ENCODE data around the gene LAMB2. TPM values are rescaled to one million over a fixed set of nuclear protein-coding genes. Genes with fewer than 3 reads are reported as not detected.

Gene LAMB2
- total RNA-seq, 1 donor from 2014 or later, result 232 TPM

DNA sequence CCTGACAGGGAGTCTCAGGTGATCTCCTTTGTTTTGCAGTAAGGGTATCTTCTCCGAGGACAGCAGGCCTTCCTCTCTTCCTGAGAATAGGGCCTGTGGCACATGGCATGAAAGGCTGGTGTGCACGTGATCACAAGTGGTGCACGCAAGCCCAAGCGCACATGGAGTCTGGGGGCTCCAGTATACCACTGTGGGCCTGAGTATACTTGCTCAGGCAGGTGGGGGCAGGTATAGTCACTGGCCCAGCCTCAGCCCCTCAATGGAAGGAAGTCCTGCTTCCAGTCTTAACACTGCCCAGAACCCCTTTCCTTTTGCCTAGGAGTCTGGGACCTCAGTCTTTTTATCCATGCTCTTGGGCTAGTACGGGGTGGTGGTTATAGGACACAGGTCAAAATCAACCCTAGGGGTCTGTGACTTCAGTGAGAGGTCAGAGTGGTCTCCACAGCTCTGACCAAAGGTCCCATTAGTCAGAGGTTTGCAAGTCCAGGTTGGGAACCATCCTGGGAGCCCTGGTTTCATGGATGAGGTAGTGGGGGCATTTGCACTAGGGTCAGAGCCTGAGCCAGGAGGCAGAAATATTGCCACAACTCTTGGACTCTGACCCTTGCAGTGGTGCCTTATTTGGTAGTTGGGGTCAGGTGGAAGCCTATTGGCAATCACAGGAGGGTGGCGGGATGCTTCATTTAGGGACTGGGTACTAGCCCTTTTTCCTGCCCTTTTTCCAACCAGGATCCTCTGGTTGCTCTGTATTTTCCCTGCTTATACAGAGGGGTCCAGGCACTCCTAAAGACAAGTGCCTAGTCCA, 34.1 kb upstream of the LAMB2 start:
- peak overlapping the region; percentile 98 for H3K4me3 ChIP-seq (ENCODE audit: low read depth, low read length)
- no peak for DNase-seq (ENCODE audit: low read depth)
- TF ChIP-seq, protein P1, sequence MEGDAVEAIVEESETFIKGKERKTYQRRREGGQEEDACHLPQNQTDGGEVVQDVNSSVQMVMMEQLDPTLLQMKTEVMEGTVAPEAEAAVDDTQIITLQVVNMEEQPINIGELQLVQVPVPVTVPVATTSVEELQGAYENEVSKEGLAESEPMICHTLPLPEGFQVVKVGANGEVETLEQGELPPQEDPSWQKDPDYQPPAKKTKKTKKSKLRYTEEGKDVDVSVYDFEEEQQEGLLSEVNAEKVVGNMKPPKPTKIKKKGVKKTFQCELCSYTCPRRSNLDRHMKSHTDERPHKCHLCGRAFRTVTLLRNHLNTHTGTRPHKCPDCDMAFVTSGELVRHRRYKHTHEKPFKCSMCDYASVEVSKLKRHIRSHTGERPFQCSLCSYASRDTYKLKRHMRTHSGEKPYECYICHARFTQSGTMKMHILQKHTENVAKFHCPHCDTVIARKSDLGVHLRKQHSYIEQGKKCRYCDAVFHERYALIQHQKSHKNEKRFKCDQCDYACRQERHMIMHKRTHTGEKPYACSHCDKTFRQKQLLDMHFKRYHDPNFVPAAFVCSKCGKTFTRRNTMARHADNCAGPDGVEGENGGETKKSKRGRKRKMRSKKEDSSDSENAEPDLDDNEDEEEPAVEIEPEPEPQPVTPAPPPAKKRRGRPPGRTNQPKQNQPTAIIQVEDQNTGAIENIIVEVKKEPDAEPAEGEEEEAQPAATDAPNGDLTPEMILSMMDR (conservative IDR thresholded peaks at IDR 0.05; ENCODE audit: low read depth, low read length), result no peak

DNA sequence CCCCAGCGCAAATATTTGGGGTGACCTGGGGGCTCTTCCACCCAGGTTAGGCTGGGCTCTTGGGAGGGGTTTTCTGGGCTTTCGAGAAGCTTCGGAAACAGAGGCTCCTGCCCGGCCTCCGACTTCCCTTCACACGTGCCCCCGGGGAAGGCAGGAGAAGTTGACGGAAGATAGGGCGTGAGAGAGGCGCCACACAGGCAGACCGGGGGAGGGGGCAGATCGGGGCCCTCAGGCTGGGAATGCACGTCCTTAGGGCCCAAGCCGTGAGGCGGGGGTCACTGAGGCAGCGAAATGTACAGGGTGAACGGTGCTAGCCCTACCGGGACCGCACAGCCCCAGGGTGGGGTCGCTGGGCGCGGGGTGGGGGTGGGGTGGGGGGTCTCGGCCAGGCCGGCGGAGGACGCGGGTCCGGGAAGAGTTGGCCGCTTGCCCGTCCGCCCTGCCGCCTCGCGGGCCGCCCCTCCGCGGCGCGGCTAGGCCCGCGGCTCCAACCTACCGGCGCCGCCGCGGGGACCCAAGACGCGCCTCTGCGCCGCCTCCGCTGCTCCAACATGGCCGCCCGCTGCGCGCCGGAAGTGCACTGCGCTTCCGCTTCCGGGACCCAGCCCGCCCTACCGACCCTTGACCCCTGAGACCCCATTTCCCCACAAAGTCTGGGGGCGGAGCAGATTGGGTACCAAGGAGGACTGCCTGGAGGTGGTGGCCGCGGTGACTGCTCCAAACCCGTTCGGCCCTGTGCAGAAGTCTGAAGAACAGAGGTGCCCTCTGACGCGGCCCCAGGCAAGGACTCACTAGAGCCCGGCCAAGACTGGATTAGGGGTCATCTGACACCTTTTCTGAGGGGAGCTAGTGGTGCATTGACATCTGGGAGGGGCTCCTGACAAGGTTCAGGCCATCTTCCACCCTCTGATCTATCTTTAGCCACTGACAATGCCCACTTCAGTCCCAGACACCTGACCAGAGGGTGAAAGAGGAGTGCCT, 33.2 kb upstream of the LAMB2 start, which contains the start of gene CCDC71:
Gene CCDC71 (minus strand): TSS at position 561 of the 981 bp plus-strand sequence. CDS start 2,123 bp downstream, outside the sequence.
- TF ChIP-seq, protein P1 (conservative IDR thresholded peaks at IDR 0.05; ENCODE audit: low read depth, low read length), result no peak
- peak within 1 kb of the TSS; percentile 98 for H3K4me3 ChIP-seq (ENCODE audit: low read depth, low read length)
- DNase-seq (ENCODE audit: low read depth), result no peak

DNA sequence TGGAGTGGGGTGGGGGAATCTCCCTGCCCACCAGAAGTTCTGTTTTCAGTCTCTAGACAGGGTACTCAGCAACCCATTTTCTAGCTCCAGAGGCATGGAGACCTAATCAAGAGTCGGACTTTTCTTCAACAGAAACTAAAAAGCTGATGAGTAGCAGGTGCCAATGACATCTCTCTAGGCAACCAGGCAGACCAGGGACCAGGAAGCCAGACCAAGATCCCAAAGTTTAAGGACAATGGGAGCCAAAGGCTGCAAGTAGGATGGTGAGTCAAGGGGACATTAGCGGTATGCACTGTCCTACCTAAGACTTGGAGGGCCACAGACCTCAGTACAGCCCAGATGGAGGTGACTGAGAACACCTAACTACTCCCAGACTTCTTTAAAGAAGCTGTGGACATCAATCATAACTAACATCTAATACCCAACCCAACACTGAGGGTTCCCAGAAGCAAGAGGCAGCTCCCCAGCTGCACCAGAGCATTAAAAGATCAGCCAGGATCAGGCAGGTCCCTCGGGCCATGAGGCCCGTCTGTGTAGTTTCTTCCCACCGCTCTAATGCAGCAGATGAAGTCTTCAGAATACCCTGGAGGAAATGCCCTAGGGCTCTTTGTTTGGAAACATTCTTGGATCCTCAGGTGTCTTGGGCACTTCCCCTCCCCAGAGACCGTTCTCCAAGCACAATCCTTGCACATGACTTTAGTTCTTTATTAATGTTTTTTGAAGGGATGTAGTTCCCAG, 32.3 kb upstream of the LAMB2 start:
- DNase-seq (ENCODE audit: low read depth), result no peak
- H3K4me3 ChIP-seq (ENCODE audit: low read depth, low read length), result peak overlapping the region; percentile 98
- TF ChIP-seq, protein P1 (conservative IDR thresholded peaks at IDR 0.05; ENCODE audit: low read depth, low read length), result no peak

DNA sequence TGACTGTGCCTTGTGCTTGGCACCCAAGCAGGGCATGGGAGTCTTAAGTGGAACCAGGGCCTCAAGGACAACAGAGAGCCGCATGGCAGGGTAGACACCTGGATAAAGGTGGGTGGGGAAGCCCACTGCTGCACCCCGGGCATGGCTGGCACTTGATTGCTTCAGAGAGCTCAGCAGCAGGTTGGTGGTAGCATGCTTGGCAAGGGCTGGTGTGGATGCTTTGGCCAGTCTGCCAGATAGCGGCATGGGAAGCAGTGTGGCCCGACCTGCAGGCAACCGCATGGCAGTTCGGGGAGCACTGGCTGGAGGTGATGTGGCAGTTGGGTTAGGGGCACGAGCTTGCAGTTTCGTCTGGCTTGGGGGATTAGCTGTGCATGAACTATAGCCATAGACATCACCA, 30.8 kb upstream of the LAMB2 start:
- DNase-seq (ENCODE audit: low read depth), result no peak
- H3K4me3 ChIP-seq (ENCODE audit: low read depth, low read length), result no peak overlapping the region
- TF ChIP-seq, protein P1 (conservative IDR thresholded peaks at IDR 0.05; ENCODE audit: low read depth, low read length), result no peak

DNA sequence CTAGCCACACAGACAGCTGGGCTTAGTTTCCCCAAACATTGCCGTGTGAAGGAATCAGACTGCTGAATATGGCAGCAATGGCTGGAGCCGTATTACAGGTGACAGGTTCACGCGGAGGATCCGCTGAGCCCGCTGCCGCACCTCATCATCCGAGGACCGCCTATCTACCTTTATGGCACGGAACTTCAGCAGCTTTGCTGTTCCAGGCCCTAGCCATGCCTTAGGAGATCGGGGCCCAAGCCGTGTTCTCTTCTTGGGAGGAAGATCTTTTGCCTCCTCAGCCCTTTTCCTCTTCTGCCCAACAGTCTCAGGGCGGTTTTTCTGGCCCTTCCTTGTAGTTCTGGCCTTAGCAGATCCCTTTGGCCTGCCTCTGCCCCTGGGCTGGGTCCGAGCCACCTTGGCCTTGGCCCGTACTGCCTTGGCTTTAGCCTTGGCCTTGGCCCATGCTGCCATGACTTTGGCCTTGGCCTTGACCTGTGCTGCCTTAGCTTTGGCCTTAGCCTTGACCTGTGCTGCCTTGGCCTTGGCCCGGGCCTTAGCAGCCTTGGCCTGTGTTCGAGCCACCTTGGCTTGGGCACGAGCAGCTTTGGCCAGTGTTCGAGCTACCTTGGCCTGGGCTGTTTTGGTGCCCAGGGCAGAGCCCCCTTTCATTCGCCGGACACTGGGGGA, 30.0 kb upstream of the LAMB2 start:
- TF ChIP-seq, protein P1 (conservative IDR thresholded peaks at IDR 0.05; ENCODE audit: low read depth, low read length), result no peak
- no peak overlapping the region for H3K4me3 ChIP-seq (ENCODE audit: low read depth, low read length)
- no peak for DNase-seq (ENCODE audit: low read depth)

Measured in epithelial cell of proximal tubule (primary cell).